Astrocyte (in vitro differentiated cells and primary cell): Measurements from ENCODE around the gene IZUMO2. TPM values are rescaled to one million over a fixed set of nuclear protein-coding genes. Genes with fewer than 3 reads are reported as not detected.

Experiments
- DNase-seq: peaks from one replicate; pipeline ENCODE4 v3.0.0-alpha.2; 2010; ENCODE audit warnings: low read depth
- FAIRE-seq: peaks from 2 replicates; lab custom pipeline; 2011; peaks lifted over from hg19 to GRCh38; lab: Jason Lieb, UNC
- H2AFZ ChIP-seq: 2 replicates; pipeline ENCODE4 v1.6.0; 2012; ENCODE audit warnings: low read depth, low read length, inconsistent platforms
- H3K27ac ChIP-seq: 2 replicates; pipeline ENCODE4 v1.5.1; 2011; ENCODE audit warnings: low read depth, low read length, inconsistent platforms
- H3K27me3 ChIP-seq: 2 replicates; pipeline ENCODE4 v1.6.0; 2011; ENCODE audit warnings: low read length, inconsistent platforms; ENCODE audit not compliant: insufficient read depth
- H3K36me3 ChIP-seq: 2 replicates; pipeline ENCODE4 v1.5.1; 2011; ENCODE audit warnings: low read length, inconsistent platforms; ENCODE audit not compliant: insufficient read depth
- H3K4me1 ChIP-seq: 2 replicates; pipeline ENCODE4 v1.5.1; 2011; ENCODE audit warnings: low read length, inconsistent platforms; ENCODE audit not compliant: insufficient read depth
- H3K4me2 ChIP-seq: 2 replicates; pipeline ENCODE4 v1.6.0; 2012; ENCODE audit warnings: low read length, inconsistent platforms
- H3K4me3 ChIP-seq: 2 replicates; pipeline ENCODE4 v1.5.1; 2011; ENCODE audit warnings: low read depth, mild to moderate bottlenecking, low read length, inconsistent platforms; ENCODE audit not compliant: insufficient read depth
- H3K79me2 ChIP-seq: 2 replicates; pipeline ENCODE4 v1.6.0; 2012; ENCODE audit warnings: mild to moderate bottlenecking, low read length, inconsistent platforms; ENCODE audit not compliant: insufficient read depth
- H3K9ac ChIP-seq: 2 replicates; pipeline ENCODE4 v1.6.0; 2012; ENCODE audit warnings: mild to moderate bottlenecking, low read length, inconsistent platforms
- H3K9me3 ChIP-seq: 2 replicates; pipeline ENCODE4 v1.5.1; 2012; ENCODE audit warnings: low read depth, mild to moderate bottlenecking, low read length, inconsistent platforms; ENCODE audit not compliant: insufficient read depth
- H4K20me1 ChIP-seq: 2 replicates; pipeline ENCODE4 v1.6.0; 2012; ENCODE audit warnings: low read length, inconsistent platforms; ENCODE audit not compliant: insufficient read depth
- H3K27ac Mint-ChIP-seq: one replicate; pipeline ENCODE4 v1.8.0; 2021; ENCODE audit warnings: mild to moderate bottlenecking, mixed read lengths; ENCODE audit not compliant: unreplicated experiment
- H3K27me3 Mint-ChIP-seq: one replicate; pipeline ENCODE4 v1.8.0; 2021; ENCODE audit warnings: low read depth, mixed read lengths; ENCODE audit not compliant: unreplicated experiment
- H3K36me3 Mint-ChIP-seq: one replicate; pipeline ENCODE4 v1.8.0; 2021; ENCODE audit warnings: low read depth, mixed read lengths; ENCODE audit not compliant: unreplicated experiment
- H3K4me1 Mint-ChIP-seq: one replicate; pipeline ENCODE4 v1.8.0; 2021; ENCODE audit warnings: low read depth, mixed read lengths; ENCODE audit not compliant: unreplicated experiment
- H3K4me3 Mint-ChIP-seq: one replicate; pipeline ENCODE4 v1.8.0; 2021; ENCODE audit warnings: mild to moderate bottlenecking, moderate library complexity, mixed read lengths; ENCODE audit not compliant: unreplicated experiment
- H3K9me3 Mint-ChIP-seq: one replicate; pipeline ENCODE4 v1.8.0; 2021; ENCODE audit warnings: mild to moderate bottlenecking, mixed read lengths; ENCODE audit not compliant: unreplicated experiment
- EZH2 ChIP-seq: IDR thresholded peaks from 2 replicates; pipeline ENCODE4 v1.6.1; 2012; ENCODE audit warnings: mild to moderate bottlenecking, low read length, inconsistent platforms; ENCODE audit not compliant: insufficient read depth
- total RNA-seq: library from RNA; stranded (reverse); gene quantifications from 2 replicates; pipeline ENCODE4 v1.2.1, GENCODE V29; 2021
- TF ChIP-seq, protein P1 (sequence below): IDR thresholded peaks from 2 replicates; pipeline ENCODE4 v1.5.1; 2011; ENCODE audit warnings: low read depth, mild to moderate bottlenecking, inconsistent platforms, low read length, moderate library complexity; ENCODE audit not compliant: insufficient read depth

The IZUMO2 gene
- total RNA-seq, 1 donor from 2014 or later = not detected

DNA sequence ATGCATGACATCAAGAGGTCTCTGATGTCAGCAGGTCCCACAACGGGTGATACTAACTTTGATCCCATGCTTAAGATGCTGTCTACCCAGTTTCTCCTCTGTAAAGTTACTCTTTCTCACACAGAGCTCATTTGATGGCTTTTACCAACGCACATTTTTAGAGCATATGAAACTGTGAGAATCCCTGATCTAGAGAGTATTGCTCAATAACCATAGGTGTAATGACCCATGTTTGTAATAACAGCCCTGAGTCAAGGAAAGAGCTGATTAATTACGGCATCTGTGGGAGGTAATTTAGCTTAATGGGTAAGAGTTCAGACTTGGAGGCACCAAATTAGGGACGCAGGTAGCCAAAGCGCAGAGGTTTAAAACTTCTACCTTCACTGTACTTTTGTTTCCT is 18.0 kb upstream of the IZUMO2 start:
- no peaks in the 10 kb centered on the region for H3K27me3 Mint-ChIP-seq
- no peaks in the 10 kb centered on the region for H3K36me3 Mint-ChIP-seq
- no peak overlapping the region for H2AFZ ChIP-seq
- no peaks in the 10 kb centered on the region for H3K4me1 ChIP-seq
- TF ChIP-seq EZH2 = no peak
- TF ChIP-seq, protein P1, sequence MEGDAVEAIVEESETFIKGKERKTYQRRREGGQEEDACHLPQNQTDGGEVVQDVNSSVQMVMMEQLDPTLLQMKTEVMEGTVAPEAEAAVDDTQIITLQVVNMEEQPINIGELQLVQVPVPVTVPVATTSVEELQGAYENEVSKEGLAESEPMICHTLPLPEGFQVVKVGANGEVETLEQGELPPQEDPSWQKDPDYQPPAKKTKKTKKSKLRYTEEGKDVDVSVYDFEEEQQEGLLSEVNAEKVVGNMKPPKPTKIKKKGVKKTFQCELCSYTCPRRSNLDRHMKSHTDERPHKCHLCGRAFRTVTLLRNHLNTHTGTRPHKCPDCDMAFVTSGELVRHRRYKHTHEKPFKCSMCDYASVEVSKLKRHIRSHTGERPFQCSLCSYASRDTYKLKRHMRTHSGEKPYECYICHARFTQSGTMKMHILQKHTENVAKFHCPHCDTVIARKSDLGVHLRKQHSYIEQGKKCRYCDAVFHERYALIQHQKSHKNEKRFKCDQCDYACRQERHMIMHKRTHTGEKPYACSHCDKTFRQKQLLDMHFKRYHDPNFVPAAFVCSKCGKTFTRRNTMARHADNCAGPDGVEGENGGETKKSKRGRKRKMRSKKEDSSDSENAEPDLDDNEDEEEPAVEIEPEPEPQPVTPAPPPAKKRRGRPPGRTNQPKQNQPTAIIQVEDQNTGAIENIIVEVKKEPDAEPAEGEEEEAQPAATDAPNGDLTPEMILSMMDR = no peak
- no peaks in the 10 kb centered on the region for H3K27me3 ChIP-seq
- H3K4me3 Mint-ChIP-seq = no peak overlapping the region
- H3K27ac Mint-ChIP-seq = no peak overlapping the region
- H4K20me1 ChIP-seq = no peaks in the 10 kb centered on the region
- H3K4me1 Mint-ChIP-seq = no peaks in the 10 kb centered on the region
- H3K36me3 ChIP-seq = no peaks in the 10 kb centered on the region
- no peak overlapping the region for H3K4me3 ChIP-seq
- FAIRE-seq = no peak
- H3K9me3 Mint-ChIP-seq = peaks cover 11% of the 10 kb centered on the region
- no peak overlapping the region for H3K27ac ChIP-seq
- no peak overlapping the region for H3K9ac ChIP-seq
- no peak overlapping the region for H3K4me2 ChIP-seq
- no peaks in the 10 kb centered on the region for H3K9me3 ChIP-seq
- DNase-seq = no peak
- H3K79me2 ChIP-seq = no peaks in the 10 kb centered on the region

DNA sequence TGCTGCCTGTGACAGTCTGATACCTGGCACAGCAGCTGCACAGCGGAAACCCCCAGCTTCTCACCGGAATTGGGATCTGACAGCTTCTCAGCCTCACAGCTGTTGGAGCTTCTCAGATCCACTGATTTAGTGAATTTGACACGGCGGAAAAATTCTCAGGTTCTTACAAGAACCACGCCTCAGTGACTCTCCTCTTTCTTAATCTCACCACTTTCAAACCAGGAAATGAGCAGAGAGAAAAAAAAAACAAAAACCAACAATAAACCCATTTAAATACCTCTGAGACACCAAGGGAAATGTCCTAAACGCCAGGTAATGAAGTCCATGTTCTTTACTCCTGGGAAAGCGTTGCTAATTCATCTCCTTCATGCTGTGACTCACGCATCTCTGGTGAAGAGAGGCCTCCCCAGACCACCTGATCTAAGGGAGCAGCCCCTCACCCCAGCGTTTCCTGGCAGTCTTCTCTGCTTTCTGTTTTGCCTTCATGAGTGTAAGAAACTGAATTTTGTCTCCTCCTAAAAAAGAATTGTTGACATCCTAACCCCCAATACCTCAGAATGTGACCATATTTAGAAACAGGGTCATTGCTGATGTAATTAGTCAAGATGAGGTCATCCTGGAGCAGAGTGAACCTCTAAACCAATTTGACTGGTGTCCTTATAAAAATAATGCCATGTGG is 15.9 kb upstream of the IZUMO2 start:
- no peaks in the 10 kb centered on the region for H3K36me3 ChIP-seq
- no peaks in the 10 kb centered on the region for H3K4me1 ChIP-seq
- Mint-ChIP-seq H3K27ac (no peak overlapping the region), H3K27me3 (no peaks in the 10 kb centered on the region), H3K4me3 (no peak overlapping the region), H3K36me3 (no peaks in the 10 kb centered on the region), H3K9me3 (peaks cover 17% of the 10 kb centered on the region), H3K4me1 (no peaks in the 10 kb centered on the region)
- no peak overlapping the region for H3K9ac ChIP-seq
- H3K4me2 ChIP-seq = no peak overlapping the region
- no peaks in the 10 kb centered on the region for H3K79me2 ChIP-seq
- TF ChIP-seq EZH2 = no peak
- TF ChIP-seq, protein P1 = no peak
- peaks cover 5% of the 10 kb centered on the region for H3K9me3 ChIP-seq
- FAIRE-seq (no peak), DNase-seq (no peak)
- H3K27ac ChIP-seq = no peak overlapping the region
- H4K20me1 ChIP-seq = no peaks in the 10 kb centered on the region
- no peaks in the 10 kb centered on the region for H3K27me3 ChIP-seq
- H3K4me3 ChIP-seq = no peak overlapping the region
- no peak overlapping the region for H2AFZ ChIP-seq

DNA sequence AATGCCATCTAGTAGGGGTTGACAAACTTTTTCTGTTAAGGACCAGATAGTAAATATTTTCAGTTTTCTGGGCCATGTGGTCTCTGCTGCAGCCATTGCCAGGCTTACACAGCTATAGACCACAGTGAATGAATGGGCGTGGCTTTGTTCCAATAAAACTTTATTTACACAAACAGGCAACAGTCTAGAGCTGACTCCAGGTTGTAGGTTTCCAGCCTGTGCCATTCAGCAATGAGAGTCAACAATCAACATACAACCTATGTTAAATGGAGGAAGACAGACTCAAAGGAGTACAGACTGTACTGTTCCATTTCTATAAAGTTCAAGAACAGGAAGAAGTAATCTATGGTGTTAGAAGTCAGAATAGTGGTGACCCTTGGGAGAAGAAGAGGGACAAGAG is 15.2 kb upstream of the IZUMO2 start:
- no peak overlapping the region for H3K27ac Mint-ChIP-seq
- FAIRE-seq (no peak), DNase-seq (no peak)

More for the DNA sequence above, 15.2 kb upstream of the IZUMO2 start:
- Histone ChIP-seq H3K4me2 (no peak overlapping the region), H3K27ac (no peak overlapping the region), H3K4me1 (no peaks in the 10 kb centered on the region), H3K27me3 (no peaks in the 10 kb centered on the region), H3K36me3 (no peaks in the 10 kb centered on the region), H3K9me3 (peaks cover 5% of the 10 kb centered on the region), H2AFZ (no peak overlapping the region), H3K79me2 (no peaks in the 10 kb centered on the region), H3K9ac (no peak overlapping the region), H3K4me3 (no peak overlapping the region), H4K20me1 (no peaks in the 10 kb centered on the region)
- Mint-ChIP-seq H3K9me3 (peaks cover 17% of the 10 kb centered on the region), H3K4me1 (no peaks in the 10 kb centered on the region), H3K27me3 (no peaks in the 10 kb centered on the region), H3K4me3 (no peak overlapping the region), H3K36me3 (no peaks in the 10 kb centered on the region)
- TF ChIP-seq EZH2 = no peak
- TF ChIP-seq, protein P1 = no peak
